Panc1 (cell line): ENCODE measurements around the gene ZDHHC9. TPM values are rescaled to one million over a fixed set of nuclear protein-coding genes. Genes with fewer than 3 reads are reported as not detected.

Experiments
- ATAC-seq: fragments of 200-7000 bp; cut with Tn5 transposase; 2 replicates; pipeline ENCODE4 v1.9.1; 2020; ENCODE audit warnings: mild to moderate bottlenecking, moderate library complexity
- BruUV-seq: library from RNA; stranded (reverse); fragments of 400-500 nt; replicated peaks from 2 replicates; lab custom pipeline; 2021; lab: Mats Ljungman, UMichigan
- CTCF ChIA-PET: fragments of 300-600 bp; sonication (Branson Sonifier 250); formaldehyde crosslinking; loops from one replicate; lab custom pipeline; 2022; ENCODE audit warnings: antibody characterized with exemption; lab: Charles Lee
- POLR2A ChIA-PET: fragments of 300-600 bp; sonication (Branson Sonifier 250); formaldehyde crosslinking; loops from one replicate; lab custom pipeline; 2022; ENCODE audit warnings: antibody characterized with exemption; lab: Charles Lee
- DNase-seq: peaks from one replicate; pipeline ENCODE4 v3.0.0-alpha.2; 2010; ENCODE audit warnings: low read depth, low spot score
- H3K27ac ChIP-seq: 2 replicates; pipeline ENCODE4 v1.5.1; 2011; ENCODE audit warnings: mild to moderate bottlenecking, low read length, inconsistent platforms
- H3K27me3 ChIP-seq: fragments of 200-500 bp; sonication (Bioruptor generic); 2 replicates; pipeline ENCODE4 v1.6.0; 2014; ENCODE audit warnings: low read length, inconsistent platforms; ENCODE audit not compliant: control insufficient read depth, insufficient read depth
- H3K36me3 ChIP-seq: fragments of 200-500 bp; sonication (Bioruptor generic); 2 replicates; pipeline ENCODE4 v1.5.1; 2014; ENCODE audit warnings: inconsistent platforms, mild to moderate bottlenecking, low read length, moderate library complexity; ENCODE audit not compliant: control insufficient read depth, insufficient read depth
- H3K4me1 ChIP-seq: 2 replicates; pipeline ENCODE4 v1.5.1; 2011; ENCODE audit warnings: inconsistent platforms, mild to moderate bottlenecking, low read length, moderate library complexity; ENCODE audit not compliant: control insufficient read depth, insufficient read depth
- H3K4me3 ChIP-seq, 2 experiments: 2 replicates each; pipeline ENCODE4 v1.5.1; 2011 to 2012; ENCODE audit warnings: low read depth in 2 of 2, low read length in 2 of 2, mild to moderate bottlenecking in 2 of 2, inconsistent platforms in 1 of 2, moderate library complexity in 1 of 2
- H3K9me3 ChIP-seq: fragments of 200-500 bp; sonication (Bioruptor generic); 2 replicates; pipeline ENCODE4 v1.5.1; 2014; ENCODE audit warnings: low read depth, mild to moderate bottlenecking, inconsistent platforms, low read length, moderate library complexity; ENCODE audit not compliant: control insufficient read depth, insufficient read depth
- POLR2AphosphoS5 ChIP-seq: IDR thresholded peaks from 2 replicates; pipeline ENCODE4 v1.6.1; 2012; ENCODE audit warnings: mild to moderate bottlenecking, low read depth, low read length, moderate library complexity
- SIN3A ChIP-seq: IDR thresholded peaks from 2 replicates; pipeline ENCODE4 v1.6.1; 2012; ENCODE audit warnings: low read depth, mild to moderate bottlenecking, low read length, moderate library complexity, borderline replicate concordance; ENCODE audit not compliant: insufficient read depth
- TCF7L2 ChIP-seq: IDR thresholded peaks from 2 replicates; pipeline ENCODE4 v1.6.1; 2011; ENCODE audit warnings: mild to moderate bottlenecking, low read depth, low read length, inconsistent platforms
- in situ Hi-C: cut with HindIII; loops from 2 replicates; pipeline ENCODE4 v1.10.0; 2016; ENCODE audit warnings: low sequenced_read_pairs, low pct_unique_long_range_greater_than_20kb
- intact Hi-C: fragments of 100-400 bp; cut with micrococcal nuclease; formaldehyde crosslinking; loops from one replicate; pipeline ENCODE4 v1.10.0; 2022; ENCODE audit not compliant: unreplicated experiment
- total RNA-seq: library from RNA; stranded (reverse); gene quantifications from one replicate; pipeline ENCODE4 v1.2.1, GENCODE V29; 2021; ENCODE audit not compliant: unreplicated experiment
- TF ChIP-seq, protein P1 (sequence below), 2 experiments: IDR thresholded peaks; 2 replicates each; pipeline ENCODE4 v1.6.1; 2011 to 2012; ENCODE audit warnings: low read depth in 2 of 2, control low read depth in 1 of 2, low read length in 1 of 2, mild to moderate bottlenecking in 1 of 2, moderate library complexity in 1 of 2; ENCODE audit not compliant: insufficient read depth in 1 of 2
- TF ChIP-seq, protein P2 (sequence below): fragments of 450-650 bp; IDR thresholded peaks from 2 replicates; pipeline ENCODE4 v1.5.1; 2017; ENCODE audit warnings: mild to moderate bottlenecking

ZDHHC9 gene
- total RNA-seq, 1 experiment from 2014 or later: 57.2 TPM

DNA sequence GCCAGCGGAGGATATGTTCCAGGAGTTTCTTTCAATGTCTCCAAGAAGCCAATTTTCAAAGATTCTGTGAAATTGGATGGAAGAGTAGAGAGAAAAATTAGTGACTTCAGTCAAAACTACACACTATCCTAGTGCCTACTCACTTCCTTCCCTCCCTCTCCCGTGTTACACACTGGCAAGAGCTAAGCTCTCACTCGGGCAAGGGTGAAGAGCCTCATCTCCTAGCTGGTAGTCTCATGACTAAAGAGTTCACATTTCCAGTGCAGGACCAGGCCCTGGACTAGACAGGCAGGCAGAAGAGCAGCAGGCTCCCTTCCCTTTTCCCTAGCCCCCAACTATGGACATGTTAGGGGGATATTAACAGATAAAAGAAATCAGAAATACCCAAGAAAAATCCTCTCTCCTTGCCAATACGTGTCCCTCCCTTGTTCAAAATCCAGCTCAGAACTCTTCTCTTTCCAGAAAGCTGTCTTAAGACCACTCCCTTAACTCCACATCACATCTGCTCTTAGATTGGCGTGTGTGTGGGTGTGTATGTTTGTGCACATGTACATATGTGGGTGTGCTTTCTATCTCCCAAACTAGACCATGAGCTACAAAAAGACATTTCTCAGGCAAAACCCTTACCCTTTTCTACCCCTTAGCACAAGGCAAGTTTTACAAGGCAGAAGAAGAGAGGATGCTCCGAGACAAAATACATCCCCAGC, 29.9 kb downstream of the ZDHHC9 start:
- DNase-seq: no peak
- POLR2A ChIA-PET: no interaction called here
- no peaks in the 10 kb centered on the region for H3K36me3 ChIP-seq

DNA sequence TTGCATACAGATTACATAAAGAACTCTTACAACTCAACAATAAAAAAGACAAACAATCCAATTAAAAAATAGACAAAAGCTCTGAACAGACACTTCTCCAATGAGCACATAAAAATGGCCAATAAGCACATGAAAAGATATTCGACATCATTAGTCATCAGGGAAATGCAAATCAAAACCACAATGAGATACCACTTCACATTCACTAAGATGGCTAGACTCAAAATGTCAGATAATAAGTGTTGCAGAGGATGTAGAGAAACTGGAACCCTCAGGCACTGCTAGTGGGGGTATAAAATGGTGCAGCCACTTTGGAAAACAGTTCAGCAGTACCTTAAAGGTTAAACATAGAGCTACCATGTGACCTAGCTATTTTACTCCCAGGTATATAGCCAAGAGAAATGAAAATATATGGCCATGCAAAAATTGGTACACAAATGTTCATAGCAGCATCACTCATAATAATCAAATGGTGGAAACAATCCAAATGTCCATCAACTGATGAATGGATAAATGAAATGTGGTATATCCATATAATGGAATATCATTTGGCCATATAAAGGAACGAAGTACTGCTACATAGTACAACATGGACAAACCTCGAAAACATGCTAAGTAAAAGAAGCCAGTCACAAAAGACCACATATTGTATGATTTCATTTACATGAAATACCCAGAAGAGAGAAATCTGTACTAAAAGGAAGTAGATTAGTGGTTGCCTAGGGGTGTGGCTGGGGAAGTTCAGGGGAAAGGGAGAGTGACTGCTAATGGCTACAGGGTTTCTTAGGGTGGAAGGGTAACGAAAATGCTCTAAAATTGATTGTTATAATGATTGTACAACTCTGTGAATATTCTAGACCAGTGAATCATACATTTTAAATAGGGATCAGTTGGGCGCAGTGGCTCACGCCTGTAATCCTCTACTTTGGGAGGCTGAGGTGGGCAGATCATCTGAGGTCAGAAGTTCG, 34.6 kb downstream of the ZDHHC9 start:
- Histone ChIP-seq H3K27me3 (no peaks in the 10 kb centered on the region), H3K4me1 (no peaks in the 10 kb centered on the region), H3K36me3 (no peaks in the 10 kb centered on the region), H3K4me3 (no peak overlapping the region), H3K9me3 (no peaks in the 10 kb centered on the region), H3K27ac (no peak overlapping the region)
- ChIA-PET CTCF (no interaction called here), POLR2A (no interaction called here)
- ATAC-seq (no peak), DNase-seq (no peak)
- intact Hi-C loops: no loop called here
- no TSS peak for BruUV-seq
- in situ Hi-C loops: no loop called here
- TF ChIP-seq, protein P1, sequence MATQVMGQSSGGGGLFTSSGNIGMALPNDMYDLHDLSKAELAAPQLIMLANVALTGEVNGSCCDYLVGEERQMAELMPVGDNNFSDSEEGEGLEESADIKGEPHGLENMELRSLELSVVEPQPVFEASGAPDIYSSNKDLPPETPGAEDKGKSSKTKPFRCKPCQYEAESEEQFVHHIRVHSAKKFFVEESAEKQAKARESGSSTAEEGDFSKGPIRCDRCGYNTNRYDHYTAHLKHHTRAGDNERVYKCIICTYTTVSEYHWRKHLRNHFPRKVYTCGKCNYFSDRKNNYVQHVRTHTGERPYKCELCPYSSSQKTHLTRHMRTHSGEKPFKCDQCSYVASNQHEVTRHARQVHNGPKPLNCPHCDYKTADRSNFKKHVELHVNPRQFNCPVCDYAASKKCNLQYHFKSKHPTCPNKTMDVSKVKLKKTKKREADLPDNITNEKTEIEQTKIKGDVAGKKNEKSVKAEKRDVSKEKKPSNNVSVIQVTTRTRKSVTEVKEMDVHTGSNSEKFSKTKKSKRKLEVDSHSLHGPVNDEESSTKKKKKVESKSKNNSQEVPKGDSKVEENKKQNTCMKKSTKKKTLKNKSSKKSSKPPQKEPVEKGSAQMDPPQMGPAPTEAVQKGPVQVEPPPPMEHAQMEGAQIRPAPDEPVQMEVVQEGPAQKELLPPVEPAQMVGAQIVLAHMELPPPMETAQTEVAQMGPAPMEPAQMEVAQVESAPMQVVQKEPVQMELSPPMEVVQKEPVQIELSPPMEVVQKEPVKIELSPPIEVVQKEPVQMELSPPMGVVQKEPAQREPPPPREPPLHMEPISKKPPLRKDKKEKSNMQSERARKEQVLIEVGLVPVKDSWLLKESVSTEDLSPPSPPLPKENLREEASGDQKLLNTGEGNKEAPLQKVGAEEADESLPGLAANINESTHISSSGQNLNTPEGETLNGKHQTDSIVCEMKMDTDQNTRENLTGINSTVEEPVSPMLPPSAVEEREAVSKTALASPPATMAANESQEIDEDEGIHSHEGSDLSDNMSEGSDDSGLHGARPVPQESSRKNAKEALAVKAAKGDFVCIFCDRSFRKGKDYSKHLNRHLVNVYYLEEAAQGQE (IDR thresholded peaks at IDR 0.05; ENCODE audit: insufficient read depth in 1 of 2, low read depth in 2 of 2, low read length in 1 of 2): no peak
- no peak for TF ChIP-seq SIN3A
- no peak for TF ChIP-seq POLR2AphosphoS5
- no peak for TF ChIP-seq TCF7L2
- TF ChIP-seq, protein P2, sequence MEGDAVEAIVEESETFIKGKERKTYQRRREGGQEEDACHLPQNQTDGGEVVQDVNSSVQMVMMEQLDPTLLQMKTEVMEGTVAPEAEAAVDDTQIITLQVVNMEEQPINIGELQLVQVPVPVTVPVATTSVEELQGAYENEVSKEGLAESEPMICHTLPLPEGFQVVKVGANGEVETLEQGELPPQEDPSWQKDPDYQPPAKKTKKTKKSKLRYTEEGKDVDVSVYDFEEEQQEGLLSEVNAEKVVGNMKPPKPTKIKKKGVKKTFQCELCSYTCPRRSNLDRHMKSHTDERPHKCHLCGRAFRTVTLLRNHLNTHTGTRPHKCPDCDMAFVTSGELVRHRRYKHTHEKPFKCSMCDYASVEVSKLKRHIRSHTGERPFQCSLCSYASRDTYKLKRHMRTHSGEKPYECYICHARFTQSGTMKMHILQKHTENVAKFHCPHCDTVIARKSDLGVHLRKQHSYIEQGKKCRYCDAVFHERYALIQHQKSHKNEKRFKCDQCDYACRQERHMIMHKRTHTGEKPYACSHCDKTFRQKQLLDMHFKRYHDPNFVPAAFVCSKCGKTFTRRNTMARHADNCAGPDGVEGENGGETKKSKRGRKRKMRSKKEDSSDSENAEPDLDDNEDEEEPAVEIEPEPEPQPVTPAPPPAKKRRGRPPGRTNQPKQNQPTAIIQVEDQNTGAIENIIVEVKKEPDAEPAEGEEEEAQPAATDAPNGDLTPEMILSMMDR: no peak

More for the DNA sequence above, 29.9 kb downstream of the ZDHHC9 start:
- CTCF ChIA-PET: no interaction called here
- Histone ChIP-seq H3K9me3 (no peaks in the 10 kb centered on the region), H3K4me3 (no peak overlapping the region), H3K4me1 (no peaks in the 10 kb centered on the region), H3K27me3 (no peaks in the 10 kb centered on the region), H3K27ac (no peak overlapping the region)
- in situ Hi-C loops (no loop called here), intact Hi-C loops (no loop called here)
- ATAC-seq: no peak
- TF ChIP-seq SIN3A (no peak), TCF7L2 (no peak), POLR2AphosphoS5 (no peak)
- BruUV-seq: no TSS peak
